K562 (cell line): ENCODE data around the gene PFN3. TPM values are rescaled to one million over a fixed set of nuclear protein-coding genes. Genes with fewer than 3 reads are reported as not detected.

Experiments used
- CHD2 ChIP-seq: IDR thresholded peaks from 2 replicates; pipeline ENCODE4 v1.6.1; 2011; ENCODE audit warnings: low read depth, low read length
- CREB1 ChIP-seq, 2 experiments: sonication (generic) in 1 of 2; formaldehyde crosslinking in 1 of 2; IDR thresholded peaks; 2 replicates each; pipeline versions ENCODE4 v1.6.1 to v1.8.0; 2012 to 2022; ENCODE audit warnings: inconsistent platforms in 1 of 2, mild to moderate bottlenecking in 1 of 2, missing genetic modification reagents in 1 of 2, moderate library complexity in 1 of 2
- EP300 ChIP-seq: IDR thresholded peaks from 2 replicates; pipeline ENCODE4 v1.6.1; 2012; ENCODE audit warnings: low read length, improper control_type of control experiment
- GABPA ChIP-seq: fragments of 200-800 bp; sonication (Bioruptor generic); conservative IDR thresholded peaks from 2 replicates; pipeline ENCODE4 v1.6.1; 2016; ENCODE audit warnings: low read depth, missing genetic modification characterization, missing compliant biosample characterization
- GABPB1 ChIP-seq: sonication (generic); formaldehyde crosslinking; IDR thresholded peaks from 2 replicates; pipeline ENCODE4 v1.8.0; 2022; ENCODE audit warnings: mild to moderate bottlenecking, missing genetic modification reagents
- MAFG ChIP-seq: fragments of 450-650 bp; conservative IDR thresholded peaks from 2 replicates; pipeline ENCODE4 v1.6.1; 2016; ENCODE audit warnings: missing genetic modification characterization, missing compliant biosample characterization
- MEIS2 ChIP-seq: fragments of 450-650 bp; IDR thresholded peaks from 2 replicates; pipeline ENCODE4 v1.6.1; 2014; ENCODE audit warnings: mild to moderate bottlenecking; ENCODE audit not compliant: partially characterized antibody
- MYBL2 ChIP-seq, 2 experiments: fragments of 450-650 bp in 1 of 2; sonication (generic) in 1 of 2; formaldehyde crosslinking in 1 of 2; IDR thresholded peaks; 2 replicates each; pipeline versions ENCODE4 v1.6.1 to v1.8.1; 2017 to 2022; ENCODE audit warnings: borderline replicate concordance in 1 of 2, inconsistent platforms in 1 of 2, low read depth in 1 of 2, mild to moderate bottlenecking in 1 of 2, missing genetic modification reagents in 1 of 2, moderate library complexity in 1 of 2
- NCOR1 ChIP-seq: fragments of 450-650 bp; IDR thresholded peaks from 2 replicates; pipeline ENCODE4 v1.6.1; 2016; ENCODE audit warnings: mild to moderate bottlenecking, moderate library complexity
- NELFE ChIP-seq: IDR thresholded peaks from 2 replicates; pipeline ENCODE4 v1.6.1; 2011; ENCODE audit warnings: mild to moderate bottlenecking; ENCODE audit not compliant: insufficient read depth, insufficient read length
- PHF21A ChIP-seq: fragments of 450-650 bp; IDR thresholded peaks from 2 replicates; pipeline ENCODE4 v1.6.1; 2017; ENCODE audit warnings: low read depth, borderline replicate concordance
- PTBP1 ChIP-seq: fragments of 200-400 bp; formaldehyde crosslinking; IDR thresholded peaks from 2 replicates; pipeline ENCODE4 v1.6.1; 2017; ENCODE audit warnings: low read depth, low read length
- PYGO2 ChIP-seq: fragments of 450-650 bp; IDR thresholded peaks from 2 replicates; pipeline ENCODE4 v1.6.1; 2016; ENCODE audit warnings: mild to moderate bottlenecking, missing genetic modification characterization, moderate library complexity, missing compliant biosample characterization
- SAP30 ChIP-seq: fragments of 200-600 bp; sonication (generic); IDR thresholded peaks from 2 replicates; pipeline ENCODE4 v1.6.1; 2012; ENCODE audit warnings: borderline replicate concordance, low read depth, mild to moderate bottlenecking, moderate library complexity, low read length, control low read depth, inconsistent platforms; ENCODE audit not compliant: insufficient read depth, poor library complexity, severe bottlenecking
- SMAD3 ChIP-seq: fragments of 450-650 bp; formaldehyde crosslinking; conservative IDR thresholded peaks from 2 replicates; pipeline ENCODE4 v1.4.0; 2020; ENCODE audit warnings: mild to moderate bottlenecking
- THRAP3 ChIP-seq: fragments of 450-650 bp; IDR thresholded peaks from 2 replicates; pipeline ENCODE4 v1.6.1; 2016; ENCODE audit warnings: mild to moderate bottlenecking, inconsistent platforms, borderline replicate concordance
- ZNF407 ChIP-seq: fragments of 450-650 bp; IDR thresholded peaks from 2 replicates; pipeline ENCODE4 v1.6.1; 2016; ENCODE audit warnings: low read depth
- polyA plus RNA-seq, 8 experiments: library from polyadenylated mRNA; depleted of rRNA in 4 of 8; stranded (reverse) in 5 of 8; unstranded in 3 of 8; fragments of >200 nt; fragmentation: Nextera tagmentation in 2 of 8; fragmentation: Illumina TruSeq in 1 of 8; extraction: Ambion mirVana in 2 of 8; extraction: Trizol in 1 of 8; gene quantifications; 2 replicates each; pipeline versions ENCODE4 v1.2.1 to v1.2.3, GENCODE V29; 2011 to 2014; ENCODE audit warnings: inconsistent platforms in 1 of 8, missing spikeins in 1 of 8
- total RNA-seq, 7 experiments: library from RNA; depleted of rRNA in 6 of 7; stranded (reverse); fragments of >200 nt in 6 of 7; fragmentation: Illumina TruSeq in 2 of 7; extraction: Trizol in 2 of 7; gene quantifications; 2 replicates each; pipeline versions ENCODE4 v1.2.1 to v1.2.3, GENCODE V29; 2011 to 2021; ENCODE audit warnings: low replicate concordance in 1 of 7
- TF ChIP-seq, protein P1 (sequence below): fragments of 450-650 bp; formaldehyde crosslinking; IDR thresholded peaks from 2 replicates; pipeline ENCODE4 v1.4.0; 2022; ENCODE audit warnings: missing genetic modification characterization

Gene PFN3
- total and polyA plus RNA-seq, 9 of the 15 experiments (the other 6 are each of a cell fraction or from before 2014, with no cell fraction given) = not detected

DNA sequence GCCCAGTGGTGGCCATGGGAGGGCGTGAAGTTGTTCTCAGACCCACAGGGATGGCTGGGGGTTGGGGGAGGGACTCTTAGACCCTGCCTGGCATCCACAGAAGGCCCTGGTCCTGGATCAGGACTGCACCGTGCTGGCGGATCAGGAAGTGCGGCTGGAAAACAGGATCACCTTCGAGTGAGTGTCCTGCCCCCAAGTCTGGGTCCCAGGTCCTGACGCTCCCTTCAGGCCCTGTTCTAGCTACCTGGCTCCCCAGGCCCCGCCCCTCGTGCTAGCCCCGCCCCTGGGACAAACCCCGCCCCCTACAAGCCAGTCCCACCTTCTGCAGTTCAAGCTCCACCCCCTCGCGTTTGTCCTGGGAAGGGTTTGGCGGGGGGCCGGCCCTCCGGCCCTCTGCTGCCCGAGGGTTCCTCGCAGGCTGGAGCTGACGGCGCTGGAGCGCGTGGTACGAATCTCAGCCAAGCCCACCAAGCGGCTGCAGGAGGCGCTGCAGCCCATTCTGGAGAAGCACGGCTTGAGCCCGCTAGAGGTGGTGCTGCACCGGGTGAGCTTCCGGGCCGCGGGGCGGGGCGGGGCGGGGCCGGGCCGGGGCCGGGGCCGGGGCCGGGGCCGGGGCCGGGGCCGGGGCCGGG lies 29.9 kb downstream of the PFN3 start (continued):
- TF ChIP-seq SAP30 (no peak), MEIS2 (no peak), PTBP1 (no peak), NELFE (no peak), CREB1 (IDR thresholded peaks at IDR 0.05) (peak; percentile 57; the same call in 1 of the 2 replicates), CREB1 (CRISPR knock-in tag; IDR thresholded peaks at IDR 0.05) (peak; percentile 28; the same call in 1 of the 2 replicates), PHF21A (no peak), ZNF407 (no peak), MAFG (tag) (no peak), NCOR1 (no peak), SMAD3 (CRISPR knock-in tag) (0 out of 2 replicates have a peak, but pooled peaks have one; percentile 13), CHD2 (no peak), GABPA (tag) (peak; percentile 63), PYGO2 (tag) (no peak), THRAP3 (no peak), EP300 (peak; percentile 7; the same call in 1 of the 2 replicates), GABPB1 (CRISPR knock-in tag) (peak; percentile 66), MYBL2 (IDR thresholded peaks at IDR 0.05; ENCODE audit: low read depth) (no peak), MYBL2 (CRISPR knock-in tag; IDR thresholded peaks at IDR 0.05; ENCODE audit: borderline replicate concordance) (no peak)
- TF ChIP-seq, protein P1, sequence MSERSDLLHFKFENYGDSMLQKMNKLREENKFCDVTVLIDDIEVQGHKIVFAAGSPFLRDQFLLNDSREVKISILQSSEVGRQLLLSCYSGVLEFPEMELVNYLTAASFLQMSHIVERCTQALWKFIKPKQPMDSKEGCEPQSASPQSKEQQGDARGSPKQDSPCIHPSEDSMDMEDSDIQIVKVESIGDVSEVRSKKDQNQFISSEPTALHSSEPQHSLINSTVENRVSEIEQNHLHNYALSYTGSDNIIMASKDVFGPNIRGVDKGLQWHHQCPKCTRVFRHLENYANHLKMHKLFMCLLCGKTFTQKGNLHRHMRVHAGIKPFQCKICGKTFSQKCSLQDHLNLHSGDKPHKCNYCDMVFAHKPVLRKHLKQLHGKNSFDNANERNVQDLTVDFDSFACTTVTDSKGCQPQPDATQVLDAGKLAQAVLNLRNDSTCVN (CRISPR knock-in tag) = no peak
